Right lobe of liver (tissue), 4 donors: ENCODE results near the gene DNAH1.

Experiments used
- POLR2A ChIP-seq: fragments of 450-650 bp; IDR thresholded peaks from one replicate; pipeline ENCODE4 v1.6.1; 2017; ENCODE audit warnings: antibody characterized with exemption, mild to moderate bottlenecking
- TF ChIP-seq, protein P1 (sequence below), 4 donors: fragments of 200-600 bp in 3 of 4; fragments of 450-650 bp in 1 of 4; IDR thresholded peaks; one replicate each; pipeline versions ENCODE4 v1.5.1 to v1.8.0; 2016 to 2022; ENCODE audit warnings: antibody characterized with exemption in 4 of 4, mild to moderate bottlenecking in 2 of 4
- donor health status: DM: no; HTN: no; CAD: no.
- donor health status: DM: no; HTN: no; CAD: no.
- donor health status: DM: no; HTN: yes; CAD: no.

DNA sequence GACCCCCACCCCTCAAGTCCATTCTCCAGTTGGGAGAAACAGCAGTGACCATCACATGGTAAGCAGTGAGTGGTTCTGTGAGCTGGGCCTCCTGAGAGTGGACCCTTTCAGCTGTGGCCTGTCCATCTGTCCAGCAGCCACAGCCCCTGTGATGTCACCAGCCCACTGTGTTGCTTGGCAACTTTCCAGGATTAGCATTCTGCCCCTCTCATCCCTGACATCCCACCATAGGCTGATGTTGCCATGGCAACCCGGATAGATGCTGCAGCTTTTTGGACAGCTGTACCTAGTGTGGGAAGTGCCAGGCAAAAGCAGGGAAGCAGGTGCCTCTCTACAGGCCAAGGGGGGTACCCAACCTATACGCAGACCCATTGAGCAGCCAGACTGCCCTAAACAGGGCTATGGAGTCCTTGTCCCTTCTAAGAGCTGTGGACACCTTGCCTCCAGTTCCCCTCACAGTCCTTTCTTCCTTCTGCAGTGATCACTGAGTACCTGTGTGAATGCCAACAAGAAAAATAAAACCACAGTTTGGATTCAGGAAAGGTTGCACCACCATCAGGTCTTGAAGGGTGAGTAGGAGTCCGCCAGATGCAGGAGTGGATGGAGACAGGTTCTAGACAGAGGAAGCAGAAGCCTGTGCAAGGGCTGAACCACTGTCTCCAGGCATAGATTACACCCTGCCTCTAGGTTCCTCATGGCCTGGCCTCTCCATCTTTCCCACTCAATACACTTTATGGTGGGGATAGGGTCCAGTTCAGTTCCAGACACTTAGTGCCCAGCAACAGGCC is at the start of gene DNAH1:
- no peak for TF ChIP-seq POLR2A
- TF ChIP-seq, protein P1, sequence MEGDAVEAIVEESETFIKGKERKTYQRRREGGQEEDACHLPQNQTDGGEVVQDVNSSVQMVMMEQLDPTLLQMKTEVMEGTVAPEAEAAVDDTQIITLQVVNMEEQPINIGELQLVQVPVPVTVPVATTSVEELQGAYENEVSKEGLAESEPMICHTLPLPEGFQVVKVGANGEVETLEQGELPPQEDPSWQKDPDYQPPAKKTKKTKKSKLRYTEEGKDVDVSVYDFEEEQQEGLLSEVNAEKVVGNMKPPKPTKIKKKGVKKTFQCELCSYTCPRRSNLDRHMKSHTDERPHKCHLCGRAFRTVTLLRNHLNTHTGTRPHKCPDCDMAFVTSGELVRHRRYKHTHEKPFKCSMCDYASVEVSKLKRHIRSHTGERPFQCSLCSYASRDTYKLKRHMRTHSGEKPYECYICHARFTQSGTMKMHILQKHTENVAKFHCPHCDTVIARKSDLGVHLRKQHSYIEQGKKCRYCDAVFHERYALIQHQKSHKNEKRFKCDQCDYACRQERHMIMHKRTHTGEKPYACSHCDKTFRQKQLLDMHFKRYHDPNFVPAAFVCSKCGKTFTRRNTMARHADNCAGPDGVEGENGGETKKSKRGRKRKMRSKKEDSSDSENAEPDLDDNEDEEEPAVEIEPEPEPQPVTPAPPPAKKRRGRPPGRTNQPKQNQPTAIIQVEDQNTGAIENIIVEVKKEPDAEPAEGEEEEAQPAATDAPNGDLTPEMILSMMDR (IDR thresholded peaks at IDR 0.05), result no peak
